HG03175 (cell line): ENCODE data around the gene OGDH.

ENCODE experiments used
- ATAC-seq: cut with Tn5 transposase; IDR thresholded peaks from one replicate; pipeline ENCODE4 v1.9.1; 2021; ENCODE audit warnings: mild to moderate bottlenecking, moderate library complexity; ENCODE audit not compliant: unreplicated experiment

OGDH gene

DNA sequence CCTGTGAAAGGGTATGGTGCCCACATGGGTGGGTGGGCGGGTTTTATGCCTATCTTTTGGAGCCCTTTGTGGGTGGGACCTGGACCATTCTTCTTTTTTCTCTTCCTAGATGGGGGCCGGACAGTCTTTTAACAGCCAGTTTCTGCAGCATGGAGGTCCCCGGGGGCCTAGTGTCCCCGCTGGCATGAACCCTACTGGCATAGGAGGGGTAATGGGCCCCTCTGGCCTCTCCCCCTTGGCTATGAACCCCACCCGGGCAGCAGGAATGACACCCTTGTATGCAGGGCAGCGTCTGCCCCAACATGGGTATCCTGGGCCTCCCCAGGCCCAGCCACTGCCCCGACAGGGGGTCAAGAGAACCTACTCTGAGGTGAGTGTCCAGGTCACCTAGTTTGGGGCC is 151.3 kb downstream of the OGDH start:
- no peak for ATAC-seq
